Measurements from ENCODE around the gene ZNF862. TPM values are rescaled to one million over a fixed set of nuclear protein-coding genes. Genes with fewer than 3 reads are reported as not detected.

The ZNF862 gene
- total RNA-seq, 1 experiment from 2014 or later = 1.9 TPM

- Histone ChIP-seq H4K5ac (ENCODE audit: insufficient read length, low read depth, low read length) (no peak overlapping the region), H4K20me1 (ENCODE audit: control insufficient read depth, insufficient read depth, insufficient read length) (no peaks in the 10 kb centered on the region), H3K56ac (ENCODE audit: insufficient read length, low read depth, low read length) (no peak overlapping the region), H4K91ac (ENCODE audit: insufficient read length, low read depth, low read length) (no peak overlapping the region), H3K27me3 (ENCODE audit: insufficient read depth, low read length) (no peaks in the 10 kb centered on the region), H3K23me2 (ENCODE audit: insufficient read length, low read depth, low read length, poor library complexity, severe bottlenecking) (no peaks in the 10 kb centered on the region), H3K4ac (ENCODE audit: low read depth, low read length) (no peak overlapping the region), H3K79me1 (ENCODE audit: insufficient read depth, low read depth, low read length, poor library complexity, severe bottlenecking) (no peaks in the 10 kb centered on the region), H2BK120ac (ENCODE audit: low read depth, low read length, poor library complexity, severe bottlenecking) (no peak overlapping the region), H4K8ac (replicated peaks; ENCODE audit: insufficient read length, low read depth, low read length) (no peak overlapping the region), H3K18ac (ENCODE audit: insufficient read length, low read depth, low read length) (no peak overlapping the region), H2BK20ac (ENCODE audit: low read depth, low read length, poor library complexity, severe bottlenecking) (no peak overlapping the region), H3K4me1 (ENCODE audit: insufficient read depth, low read length) (no peaks in the 10 kb centered on the region), H3T11ph (ENCODE audit: low read length) (no peak overlapping the region), H3K4me2 (ENCODE audit: insufficient read depth, insufficient read length, low read length) (no peak overlapping the region), H3K9me3 (ENCODE audit: control insufficient read depth, low read depth, low read length) (no peaks in the 10 kb centered on the region), H3K23ac (ENCODE audit: insufficient read length, low read depth, low read length) (no peak overlapping the region), H2AFZ (ENCODE audit: low read length) (no peak overlapping the region), H3K9ac (ENCODE audit: extremely low read depth, insufficient read length, low read length) (no peak overlapping the region), H3K27ac (ENCODE audit: insufficient read length, low read depth, low read length) (no peak overlapping the region), H3K79me2 (ENCODE audit: insufficient read depth, low read length) (no peaks in the 10 kb centered on the region), H2BK5ac (ENCODE audit: insufficient read length, low read length) (no peak overlapping the region), H3K14ac (ENCODE audit: insufficient read depth, low read length) (no peak overlapping the region; the same call in 1 of the 2 replicates), H2BK12ac (ENCODE audit: insufficient read length, low read depth, low read length) (no peak overlapping the region), H2BK15ac (ENCODE audit: low read depth, low read length) (no peak overlapping the region), H2AK5ac (ENCODE audit: insufficient read length, low read length) (no peak overlapping the region)
- Mint-ChIP-seq H3K9me3 (no peaks in the 10 kb centered on the region), H3K27ac (no peak overlapping the region), H3K27me3 (ENCODE audit: low read depth) (peaks cover 23% of the 10 kb centered on the region), H3K4me3 (no peak overlapping the region), H3K4me1 (peaks cover 21 to 25% of the 10 kb centered on the region in 2 experiments), H3K36me3 (ENCODE audit: insufficient read depth in 1 of 3, low read depth in 3 of 3) (no peaks in the 10 kb centered on the region; a peak in 1 of 7 replicates)
- TF ChIP-seq CTCF (conservative IDR thresholded peaks at IDR 0.05) = no peak
- no CpG with 5 or more reads among the region's 19 CpGs for WGBS (ENCODE audit: extremely low coverage, insufficient read length, low lambda C conversion rate)
- DNase-seq = peak; percentile 18
Observed at GRCh38 chr7:149881328-149882247, 43.4 kb downstream of the ZNF862 start.

Measured in H9 (cell line).